ENCODE data around the gene YWHAG.

The YWHAG gene

DNA sequence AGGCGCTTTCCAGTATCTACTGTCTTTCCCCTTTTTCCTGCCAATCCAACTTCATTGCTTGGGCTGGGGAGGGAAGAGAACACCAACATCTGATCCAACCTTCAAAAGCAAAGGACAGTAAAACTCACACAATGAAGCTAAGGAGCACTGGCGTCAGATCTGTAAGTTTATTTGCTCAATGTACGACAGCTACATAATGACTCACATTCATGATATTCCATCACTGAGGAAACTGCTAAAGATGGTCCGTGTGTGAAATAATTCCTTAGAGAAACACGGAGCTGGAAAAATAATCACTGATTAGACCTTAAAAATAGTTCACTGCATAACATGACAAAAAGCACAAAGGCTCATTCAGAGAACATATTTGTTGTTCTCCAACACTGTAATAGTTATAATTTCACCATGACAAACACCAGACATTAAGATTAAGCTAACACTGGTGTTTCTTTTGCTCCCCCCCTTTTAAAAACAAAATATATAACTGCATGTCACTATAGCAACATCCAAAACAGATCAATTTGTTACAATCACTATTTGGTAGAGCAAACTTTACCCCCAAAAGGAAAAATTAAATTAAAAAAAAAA lies 32.1 kb downstream of the YWHAG start:
- POLR2A ChIA-PET, result interaction anchor here (0.7 to 1.1 kb wide), 2 partner anchors 31 to 32 kb away, joined by 3 read pairs; partner anchors contain the start of gene YWHAG
- TF ChIP-seq CTCF (IDR thresholded peaks at IDR 0.05; ENCODE audit: insufficient read depth, low read length, missing control alignments), result no peak
- CTCF ChIA-PET, result interaction anchor here (2.3 to 3.5 kb wide), 3 partner anchors 8 to 149 kb away, joined by 9 to 12 read pairs (median 10); no protein-coding TSS in a partner anchor
- no peak overlapping the region for H3K4me3 ChIP-seq (ENCODE audit: low read depth, low read length)
- DNase-seq (ENCODE audit: low read depth, low spot score), result peak; percentile 54

- DNase-seq (ENCODE audit: low read depth, low spot score), result no peak
- no peak for TF ChIP-seq CTCF (IDR thresholded peaks at IDR 0.05; ENCODE audit: insufficient read depth, low read length, missing control alignments)
- ChIA-PET CTCF (interaction anchor here (1.8 kb wide), 1 partner anchor 11 kb away, joined by 6 read pairs; no protein-coding TSS in a partner anchor), POLR2A (no interaction called here)
- H3K4me3 ChIP-seq (ENCODE audit: low read depth, low read length), result no peak overlapping the region
These were observed 33.0 kb downstream of the YWHAG start for GRCh38 chr7:76325811-76326210.

DNA sequence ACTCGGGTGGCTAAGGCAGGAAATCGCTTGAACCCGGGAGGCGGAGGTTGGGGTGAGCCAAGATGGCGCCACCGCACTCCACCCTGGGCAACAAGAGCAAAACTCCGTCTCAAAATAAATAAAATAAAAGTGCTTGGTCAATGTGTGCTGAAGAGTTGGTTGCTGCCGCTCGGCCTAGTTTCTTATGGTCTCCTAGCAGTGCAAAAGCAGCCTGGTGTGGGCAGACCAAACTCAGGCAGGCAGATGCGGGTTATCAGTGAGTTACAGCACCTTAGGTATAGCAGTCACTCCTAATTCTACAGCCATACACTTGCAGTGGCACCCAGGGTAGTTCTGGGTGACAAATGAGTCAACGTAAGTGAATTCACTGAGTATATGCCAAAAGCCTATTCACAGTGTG lies 33.7 kb downstream of the YWHAG start:
- no peak overlapping the region for H3K4me3 ChIP-seq (ENCODE audit: low read depth, low read length)
- POLR2A ChIA-PET, result interaction anchor here (1.0 kb wide), 1 partner anchor 22 kb away, joined by 6 read pairs; no protein-coding TSS in a partner anchor
- DNase-seq (ENCODE audit: low read depth, low spot score), result no peak
- CTCF ChIA-PET, result interaction anchor here (1.8 kb wide), 2 partner anchors 10 to 12 kb away, joined by 6 read pairs; no protein-coding TSS in a partner anchor
- TF ChIP-seq CTCF (IDR thresholded peaks at IDR 0.05; ENCODE audit: insufficient read depth, low read length, missing control alignments), result no peak

DNA sequence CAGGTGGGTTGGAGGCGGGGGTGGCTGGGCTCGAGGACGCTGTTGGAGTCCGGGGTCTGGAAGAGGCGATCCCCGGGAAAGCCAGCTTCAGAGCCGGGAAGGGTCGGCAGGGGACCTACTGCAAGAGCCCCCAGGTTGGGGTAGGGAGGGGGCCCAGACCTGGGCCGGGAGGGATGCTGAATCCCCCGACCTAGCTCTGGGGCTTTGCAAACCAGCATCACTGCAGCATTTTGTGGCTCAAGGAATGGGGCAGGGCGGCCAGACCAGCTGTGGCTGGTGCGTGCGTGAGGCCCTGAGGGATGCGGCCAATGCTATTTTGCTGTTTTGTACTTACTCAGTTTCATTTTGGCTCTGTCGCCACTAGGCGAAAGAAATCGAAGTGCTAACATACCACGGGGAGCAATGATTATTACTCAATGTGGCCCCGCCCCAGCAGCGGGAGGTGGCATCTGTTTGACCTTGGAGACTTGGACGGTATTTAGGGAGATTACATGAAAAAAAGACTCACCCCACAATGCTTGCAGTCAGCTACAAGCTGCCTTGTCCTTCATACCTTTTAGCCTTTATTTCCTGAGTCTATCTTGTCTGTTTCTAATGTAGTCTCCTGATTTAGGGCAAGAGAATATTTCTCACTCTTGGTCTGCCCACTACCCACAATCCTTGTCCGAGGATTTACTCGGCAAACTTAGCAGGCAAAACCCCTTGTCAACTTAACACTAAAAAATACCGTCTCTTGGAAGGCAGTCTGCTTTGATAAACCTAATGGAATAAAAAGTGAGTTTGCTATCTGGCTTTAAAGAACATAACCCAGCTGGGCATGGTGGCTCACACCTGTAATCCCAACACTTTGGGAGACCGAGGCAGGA lies 40.1 kb downstream of the YWHAG start:
- H3K4me3 ChIP-seq (ENCODE audit: low read depth, low read length), result peak overlapping the region; percentile 95
- ChIA-PET CTCF (interaction anchor here (0.8 to 13.2 kb wide), 11 partner anchors 9 to 152 kb away, joined by 3 to 345 read pairs (median 8); partner anchors contain the start of gene HSPB1), POLR2A (interaction anchor here (0.6 to 2.3 kb wide), 6 partner anchors 12 to 57 kb away, joined by 3 to 11 read pairs (median 4); no protein-coding TSS in a partner anchor)
- DNase-seq (ENCODE audit: low read depth, low spot score), result peak; percentile 67
- peak; percentile 36 for TF ChIP-seq CTCF (IDR thresholded peaks at IDR 0.05; ENCODE audit: insufficient read depth, low read length, missing control alignments)

- peak; percentile 67 for DNase-seq (ENCODE audit: low read depth, low spot score)
- ChIA-PET CTCF (interaction anchor here (0.8 to 13.2 kb wide), 10 partner anchors 10 to 151 kb away, joined by 3 to 345 read pairs (median 8); partner anchors contain the start of gene HSPB1), POLR2A (interaction anchor here (0.5 to 2.3 kb wide), 7 partner anchors 13 to 127 kb away, joined by 3 to 11 read pairs (median 4); no protein-coding TSS in a partner anchor)
- no peak for TF ChIP-seq CTCF (IDR thresholded peaks at IDR 0.05; ENCODE audit: insufficient read depth, low read length, missing control alignments)
- H3K4me3 ChIP-seq (ENCODE audit: low read depth, low read length), result peak overlapping the region; percentile 95
These were observed 40.9 kb downstream of the YWHAG start for GRCh38 chr7:76317782-76318487.
